HUES64 (cell line): ENCODE results near the gene RPRD1A.

Experiments used
- H3K27ac ChIP-seq: 2 replicates; pipeline ENCODE4 v1.7.0; 2013; ENCODE audit warnings: low read depth, low read length, inconsistent platforms
- H3K27me3 ChIP-seq: 2 replicates; pipeline ENCODE4 v1.6.1; 2013; ENCODE audit warnings: mild to moderate bottlenecking, low read length; ENCODE audit not compliant: insufficient read depth
- H3K36me3 ChIP-seq: 2 replicates; pipeline ENCODE4 v1.6.1; 2013; ENCODE audit warnings: mild to moderate bottlenecking, low read length; ENCODE audit not compliant: insufficient read depth
- H3K4me1 ChIP-seq: 2 replicates; pipeline ENCODE4 v1.6.1; 2013; ENCODE audit warnings: mild to moderate bottlenecking, low read length, moderate library complexity; ENCODE audit not compliant: insufficient read depth
- H3K4me3 ChIP-seq: 2 replicates; pipeline ENCODE4 v1.5.1; 2013; ENCODE audit warnings: mild to moderate bottlenecking, low read length, moderate library complexity
- H3K9ac ChIP-seq: 2 replicates; pipeline ENCODE4 v1.6.1; 2013; ENCODE audit warnings: mild to moderate bottlenecking, low read depth, low read length
- H3K9me3 ChIP-seq: 2 replicates; pipeline ENCODE4 v1.6.1; 2013; ENCODE audit warnings: low read depth, low read length; ENCODE audit not compliant: insufficient read depth
- WGBS: fragments of 150-250, 120-280 bp; methylation state at CpG from one replicate; pipeline ENCODE4 v1.1.7; 2013; ENCODE audit warnings: missing lambda C conversion rate; 5-methylcytosine and 5-hydroxymethylcytosine counted together

Gene RPRD1A

GRCh38 chr18:35942133-35942532 lies 125.2 kb downstream of the RPRD1A start:
- Histone ChIP-seq H3K4me3 (no peak overlapping the region), H3K9ac (no peak overlapping the region), H3K27me3 (no peaks in the 10 kb centered on the region), H3K36me3 (peaks cover 44% of the 10 kb centered on the region), H3K4me1 (peaks cover 7% of the 10 kb centered on the region), H3K9me3 (no peaks in the 10 kb centered on the region), H3K27ac (no peak overlapping the region)

GRCh38 chr18:35941299-35941698 lies 126.1 kb downstream of the RPRD1A start:
- Histone ChIP-seq H3K27me3 (no peaks in the 10 kb centered on the region), H3K36me3 (peaks cover 51% of the 10 kb centered on the region), H3K9me3 (no peaks in the 10 kb centered on the region), H3K27ac (no peak overlapping the region), H3K4me1 (peaks cover 7% of the 10 kb centered on the region), H3K4me3 (no peak overlapping the region), H3K9ac (no peak overlapping the region)
- WGBS, result 90% methylated on average over 6 of the region's 6 CpGs
